Lower lobe of right lung (tissue), 2 donors: Measurements from ENCODE around the gene SMYD3. TPM values are rescaled to one million over a fixed set of nuclear protein-coding genes. Genes with fewer than 3 reads are reported as not detected.

ENCODE experiments used
- ATAC-seq, 2 donors: fragments of 200-7000 bp; cut with Tn5 transposase; one replicate each; pipeline ENCODE4 v1.9.1; 2020 to 2022; ENCODE audit warnings: mild to moderate bottlenecking in 2 of 2, moderate library complexity in 2 of 2
- DNase-seq: peaks from one replicate; pipeline ENCODE4 v3.0.0-alpha.2; 2020
- H3K27ac ChIP-seq: fragments of 200-600 bp; one replicate; pipeline ENCODE4 v1.8.0; 2022
- H3K27me3 ChIP-seq: fragments of 200-600 bp; one replicate; pipeline ENCODE4 v1.8.0; 2022; ENCODE audit warnings: low read depth
- H3K36me3 ChIP-seq: fragments of 200-600 bp; one replicate; pipeline ENCODE4 v1.8.0; 2022; ENCODE audit warnings: mild to moderate bottlenecking
- H3K4me1 ChIP-seq: fragments of 200-600 bp; one replicate; pipeline ENCODE4 v1.8.0; 2022
- H3K4me3 ChIP-seq: fragments of 200-600 bp; one replicate; pipeline ENCODE4 v1.8.0; 2022; ENCODE audit warnings: mild to moderate bottlenecking
- H3K9me3 ChIP-seq: fragments of 200-600 bp; one replicate; pipeline ENCODE4 v1.8.0; 2022
- intact Hi-C: fragments of 100-400 bp; cut with DNase I; formaldehyde crosslinking; loops from one replicate; pipeline ENCODE4 v1.11.0; 2022
- total RNA-seq: library from RNA; stranded (reverse); fragmentation: NEBNext Ultra II Directional; extraction: Animal tissue kit (Norgen Biotek cat#: 25700); gene quantifications from one replicate; pipeline ENCODE4 v1.2.1, GENCODE V29; 2021
- TF ChIP-seq, protein P1 (sequence below): fragments of 200-600 bp; IDR thresholded peaks from one replicate; pipeline ENCODE4 v1.8.0; 2022; ENCODE audit warnings: antibody characterized with exemption, mild to moderate bottlenecking
- donor health status: DM: no; HTN: yes; CAD: no; lungs with severe emphysema.

SMYD3 gene
- total RNA-seq, 1 donor from 2014 or later, result 20.5 TPM

DNA sequence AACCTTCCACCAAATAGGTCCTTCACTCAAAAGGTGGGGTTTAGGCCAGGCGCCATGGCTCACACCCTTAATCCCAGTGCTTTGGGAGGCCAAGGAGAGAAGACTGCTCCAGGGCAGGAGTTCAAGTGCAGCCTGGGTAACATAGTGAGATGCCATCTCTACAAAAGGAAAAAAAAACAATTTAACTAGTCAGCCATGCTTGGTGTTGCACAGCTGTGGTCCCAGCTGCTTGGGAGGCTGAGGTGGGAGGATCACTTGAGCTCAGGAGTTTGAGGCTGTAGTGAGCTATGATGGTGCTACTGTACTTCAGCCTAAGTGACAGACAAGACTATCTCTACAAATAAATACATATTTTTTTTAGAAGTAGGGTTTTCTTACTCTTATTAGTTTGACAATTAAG lies 734.8 kb downstream of the SMYD3 start:
- intact Hi-C loops, result no loop called here

DNA sequence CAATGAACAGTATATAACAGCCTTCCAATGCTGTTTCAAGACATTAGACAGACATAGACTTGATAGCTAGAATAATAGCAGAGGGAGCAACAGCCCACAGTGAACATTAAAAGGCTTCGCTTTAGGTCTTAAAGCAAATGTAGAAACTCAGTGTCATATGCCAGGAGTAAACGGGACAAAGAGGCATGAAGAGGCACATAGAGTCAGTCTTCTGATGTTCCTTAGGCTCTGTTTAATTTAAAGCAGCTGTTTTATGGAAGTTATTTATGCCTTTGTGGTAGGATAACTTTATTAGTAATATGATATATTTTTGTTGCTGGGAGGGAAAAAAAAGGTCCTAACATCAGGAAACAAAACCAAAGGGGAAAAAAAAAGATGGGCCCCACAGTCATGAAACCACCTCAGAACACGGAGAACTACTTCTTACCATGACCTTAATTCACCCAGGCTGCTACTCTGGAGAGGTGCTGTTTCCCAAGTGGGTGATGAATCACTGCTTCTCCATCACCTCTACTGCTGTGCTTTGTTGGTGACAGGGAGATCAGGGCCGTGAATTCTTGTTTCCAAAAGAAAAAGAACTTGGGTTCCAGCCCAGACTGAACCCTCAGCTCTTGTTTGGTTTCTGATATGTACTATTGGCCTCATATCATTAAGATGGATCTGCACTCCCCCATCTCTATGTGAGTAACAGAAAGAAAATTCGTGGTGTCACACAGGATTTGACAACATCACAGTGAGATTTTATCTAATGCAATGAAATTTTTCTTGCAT lies 735.4 kb downstream of the SMYD3 start:
- H3K4me1 ChIP-seq, result peaks cover 9% of the 10 kb centered on the region
- H3K36me3 ChIP-seq, result no peaks in the 10 kb centered on the region
- TF ChIP-seq, protein P1, sequence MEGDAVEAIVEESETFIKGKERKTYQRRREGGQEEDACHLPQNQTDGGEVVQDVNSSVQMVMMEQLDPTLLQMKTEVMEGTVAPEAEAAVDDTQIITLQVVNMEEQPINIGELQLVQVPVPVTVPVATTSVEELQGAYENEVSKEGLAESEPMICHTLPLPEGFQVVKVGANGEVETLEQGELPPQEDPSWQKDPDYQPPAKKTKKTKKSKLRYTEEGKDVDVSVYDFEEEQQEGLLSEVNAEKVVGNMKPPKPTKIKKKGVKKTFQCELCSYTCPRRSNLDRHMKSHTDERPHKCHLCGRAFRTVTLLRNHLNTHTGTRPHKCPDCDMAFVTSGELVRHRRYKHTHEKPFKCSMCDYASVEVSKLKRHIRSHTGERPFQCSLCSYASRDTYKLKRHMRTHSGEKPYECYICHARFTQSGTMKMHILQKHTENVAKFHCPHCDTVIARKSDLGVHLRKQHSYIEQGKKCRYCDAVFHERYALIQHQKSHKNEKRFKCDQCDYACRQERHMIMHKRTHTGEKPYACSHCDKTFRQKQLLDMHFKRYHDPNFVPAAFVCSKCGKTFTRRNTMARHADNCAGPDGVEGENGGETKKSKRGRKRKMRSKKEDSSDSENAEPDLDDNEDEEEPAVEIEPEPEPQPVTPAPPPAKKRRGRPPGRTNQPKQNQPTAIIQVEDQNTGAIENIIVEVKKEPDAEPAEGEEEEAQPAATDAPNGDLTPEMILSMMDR, result no peak
- no peak overlapping the region for H3K27ac ChIP-seq
- H3K4me3 ChIP-seq, result no peak overlapping the region
- intact Hi-C loops, result no loop called here
- no peaks in the 10 kb centered on the region for H3K9me3 ChIP-seq
- ATAC-seq, result peak; percentile 42 to 54
- no peaks in the 10 kb centered on the region for H3K27me3 ChIP-seq
- no peak for DNase-seq

More for the DNA sequence above, 734.8 kb downstream of the SMYD3 start:
- DNase-seq, result no peak
- Histone ChIP-seq H3K27me3 (no peaks in the 10 kb centered on the region), H3K4me3 (no peak overlapping the region), H3K27ac (no peak overlapping the region), H3K9me3 (no peaks in the 10 kb centered on the region), H3K36me3 (no peaks in the 10 kb centered on the region), H3K4me1 (peaks cover 9% of the 10 kb centered on the region)
- ATAC-seq, result no peak
- TF ChIP-seq, protein P1, result no peak

DNA sequence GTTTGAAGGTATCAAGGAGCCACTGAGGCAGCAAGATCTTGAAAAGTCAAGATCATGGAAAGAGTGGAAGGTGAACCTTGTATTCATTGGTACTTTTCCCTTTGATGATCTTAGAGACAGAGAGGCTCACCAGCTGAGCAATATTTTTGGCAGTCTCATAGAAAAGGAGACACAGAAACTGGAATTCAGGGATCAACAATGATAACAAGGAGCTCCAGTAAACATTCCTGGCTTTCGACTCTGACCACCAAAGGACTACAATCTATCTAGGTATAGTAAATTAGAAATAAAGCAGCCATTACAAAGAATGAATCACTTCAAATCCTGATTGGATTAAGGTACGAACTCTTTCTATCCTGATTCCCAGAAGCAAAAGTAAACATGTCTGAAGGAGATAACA lies 736.9 kb downstream of the SMYD3 start:
- no peak overlapping the region for H3K4me3 ChIP-seq
- no peak overlapping the region for H3K27ac ChIP-seq
- H3K4me1 ChIP-seq, result peaks cover 9% of the 10 kb centered on the region
- ATAC-seq (no peak), DNase-seq (no peak)
- no peaks in the 10 kb centered on the region for H3K27me3 ChIP-seq
- no peaks in the 10 kb centered on the region for H3K9me3 ChIP-seq
- intact Hi-C loops, result no loop called here
- H3K36me3 ChIP-seq, result no peaks in the 10 kb centered on the region
- TF ChIP-seq, protein P1, result no peak

DNA sequence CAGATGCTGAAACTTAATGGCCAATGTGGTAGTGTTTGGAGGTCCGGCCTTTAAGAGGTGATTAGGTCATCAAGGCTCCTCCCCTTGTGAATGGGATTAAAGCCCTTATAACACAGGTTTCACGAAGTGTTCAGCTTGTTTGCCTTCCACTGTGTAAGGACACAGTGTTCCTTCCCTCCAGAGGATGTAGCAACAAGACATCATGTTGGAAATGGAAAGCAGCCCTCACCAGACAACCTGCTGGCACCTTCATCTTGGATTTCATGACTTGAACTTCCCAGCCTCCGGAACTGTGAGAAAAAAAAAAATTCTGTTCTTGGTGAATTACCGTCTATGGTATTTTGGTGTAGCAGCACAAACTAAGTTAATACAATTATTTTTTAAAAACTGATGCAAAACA lies 738.5 kb downstream of the SMYD3 start:
- H3K36me3 ChIP-seq, result no peaks in the 10 kb centered on the region
- no peak overlapping the region for H3K4me3 ChIP-seq
- DNase-seq, result no peak
- intact Hi-C loops, result no loop called here
- H3K27me3 ChIP-seq, result no peaks in the 10 kb centered on the region
- no peak overlapping the region for H3K27ac ChIP-seq
- H3K4me1 ChIP-seq, result peaks cover 9% of the 10 kb centered on the region
- no peaks in the 10 kb centered on the region for H3K9me3 ChIP-seq
- no peak for ATAC-seq
- TF ChIP-seq, protein P1, result no peak

DNA sequence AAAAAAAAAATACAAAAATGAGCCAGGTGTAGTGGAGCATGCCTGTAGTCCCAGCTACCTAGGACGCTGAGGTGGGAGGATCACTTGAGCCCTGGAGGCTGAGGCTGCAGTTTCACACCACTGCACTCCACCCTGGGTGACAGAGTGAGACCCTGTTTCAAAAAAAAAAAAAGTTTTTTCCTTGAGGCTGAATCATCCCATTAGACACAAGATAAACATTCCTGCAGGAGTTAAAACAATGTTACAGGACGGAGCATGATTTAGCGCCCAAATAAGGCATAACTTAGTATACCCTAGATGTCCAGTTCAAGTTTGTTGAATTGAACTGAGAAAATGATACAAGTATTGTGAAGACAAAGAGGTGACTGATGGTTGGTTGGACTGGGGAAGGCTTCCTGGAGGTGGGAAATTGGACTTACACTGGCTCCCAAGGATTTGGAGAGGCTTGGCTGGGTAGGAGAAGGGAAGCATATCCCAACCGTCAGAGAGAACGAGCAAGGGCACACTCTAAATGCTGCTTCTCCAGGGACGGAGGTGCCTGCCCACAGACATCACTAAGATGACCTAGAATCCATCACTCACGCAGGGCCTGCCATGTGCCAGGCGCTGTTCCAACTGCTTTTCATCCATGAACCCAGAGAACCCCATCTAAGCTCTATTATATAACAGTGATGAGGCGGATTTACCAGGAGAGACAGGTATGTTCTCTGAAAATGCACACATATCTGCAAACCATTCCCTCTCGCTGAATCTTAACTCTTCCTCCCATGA lies 741.7 kb downstream of the SMYD3 start:
- TF ChIP-seq, protein P1, result no peak
- no peaks in the 10 kb centered on the region for H3K9me3 ChIP-seq
- intact Hi-C loops, result no loop called here
- no peak overlapping the region for H3K4me3 ChIP-seq
- ATAC-seq (no peak), DNase-seq (no peak)
- H3K27me3 ChIP-seq, result no peaks in the 10 kb centered on the region
- no peak overlapping the region for H3K27ac ChIP-seq
- H3K4me1 ChIP-seq, result no peaks in the 10 kb centered on the region
- peaks cover 5% of the 10 kb centered on the region for H3K36me3 ChIP-seq
